Suprapubic skin (tissue), 4 donors: Measurements from ENCODE around the gene CNTN4. TPM values are rescaled to one million over a fixed set of nuclear protein-coding genes. Genes with fewer than 3 reads are reported as not detected.

Experiments
- DNase-seq, 2 donors: peaks; one replicate each; pipeline ENCODE4 v3.0.0-alpha.2; 2019; ENCODE audit warnings: low spot score in 2 of 2
- H3K27ac ChIP-seq: fragments of 200-600 bp; sonication (generic); one replicate; pipeline ENCODE4 v1.5.1; 2019
- H3K27me3 ChIP-seq: fragments of 200-600 bp; sonication (generic); one replicate; pipeline ENCODE4 v1.5.1; 2019
- H3K36me3 ChIP-seq: fragments of 200-600 bp; sonication (generic); one replicate; pipeline ENCODE4 v1.5.1; 2019
- H3K4me1 ChIP-seq: fragments of 200-600 bp; sonication (generic); one replicate; pipeline ENCODE4 v1.5.1; 2019
- H3K4me3 ChIP-seq: fragments of 200-600 bp; sonication (generic); one replicate; pipeline ENCODE4 v1.5.1; 2019; ENCODE audit warnings: mild to moderate bottlenecking
- H3K9me3 ChIP-seq: fragments of 200-600 bp; sonication (generic); one replicate; pipeline ENCODE4 v1.5.1; 2019
- CTCF ChIP-seq, 2 donors: fragments of 200-600 bp in 1 of 2; fragments of 450-650 bp in 1 of 2; sonication (generic) in 1 of 2; IDR thresholded peaks; one replicate each; pipeline ENCODE4 v1.5.1; 2016 to 2019; ENCODE audit warnings: antibody characterized with exemption in 2 of 2, mild to moderate bottlenecking in 1 of 2, moderate library complexity in 1 of 2
- EP300 ChIP-seq: sonication (generic); formaldehyde crosslinking; IDR thresholded peaks from one replicate; pipeline ENCODE4 v1.6.1; 2017; ENCODE audit warnings: antibody characterized with exemption
- POLR2A ChIP-seq, 2 donors: fragments of 450-650 bp; IDR thresholded peaks; one replicate each; pipeline ENCODE4 v1.6.1; 2017; ENCODE audit warnings: antibody characterized with exemption in 2 of 2, mild to moderate bottlenecking in 2 of 2, moderate library complexity in 2 of 2
- POLR2AphosphoS5 ChIP-seq, 3 donors: sonication (generic); formaldehyde crosslinking; IDR thresholded peaks; one replicate each; pipeline ENCODE4 v1.6.1; 2017; ENCODE audit warnings: antibody characterized with exemption in 3 of 3
- WGBS: methylation state at CpG from one replicate; pipeline ENCODE4 v1.1.5; 2018; 5-methylcytosine and 5-hydroxymethylcytosine counted together
- total RNA-seq, 4 donors: library from RNA; depleted of rRNA; stranded (reverse); fragments of >200 nt; gene quantifications; one replicate each; pipeline ENCODE4 v1.1.0, GENCODE V29; 2016

CNTN4 gene
- total RNA-seq, 4 donors from 2014 or later, result 0.60 to 8.1 (median 7.5) TPM

GRCh38 chr3:2206536-2206935 is 107.9 kb downstream of the CNTN4 start:
- TF ChIP-seq POLR2A (IDR thresholded peaks at IDR 0.05) (no peak), POLR2AphosphoS5 (IDR thresholded peaks at IDR 0.05) (no peak), CTCF (IDR thresholded peaks at IDR 0.05) (no peak), EP300 (no peak)
- no peak overlapping the region for H3K27ac ChIP-seq
- WGBS, result 88% methylated on average over 4 of the region's 4 CpGs
- H3K4me1 ChIP-seq, result no peaks in the 10 kb centered on the region
- H3K27me3 ChIP-seq, result no peaks in the 10 kb centered on the region
- no peaks in the 10 kb centered on the region for H3K9me3 ChIP-seq
- DNase-seq, result no peak
- no peak overlapping the region for H3K4me3 ChIP-seq
- no peaks in the 10 kb centered on the region for H3K36me3 ChIP-seq

- WGBS, result 71% methylated on average over 2 of the region's 2 CpGs
- no peak for DNase-seq
- TF ChIP-seq POLR2A (IDR thresholded peaks at IDR 0.05) (no peak), CTCF (IDR thresholded peaks at IDR 0.05) (no peak)
These were observed 112.9 kb downstream of the CNTN4 start for GRCh38 chr3:2211568-2211967.

GRCh38 chr3:2212206-2212605 is 113.5 kb downstream of the CNTN4 start:
- 68% methylated on average over 3 of the region's 3 CpGs for WGBS
- no peaks in the 10 kb centered on the region for H3K4me1 ChIP-seq
- H3K4me3 ChIP-seq, result no peak overlapping the region
- no peaks in the 10 kb centered on the region for H3K36me3 ChIP-seq
- H3K27ac ChIP-seq, result no peak overlapping the region
- no peaks in the 10 kb centered on the region for H3K9me3 ChIP-seq
- TF ChIP-seq CTCF (IDR thresholded peaks at IDR 0.05), result no peak
- no peak for TF ChIP-seq POLR2A (IDR thresholded peaks at IDR 0.05)
- TF ChIP-seq EP300, result no peak
- H3K27me3 ChIP-seq, result no peaks in the 10 kb centered on the region
- DNase-seq, result no peak

More at GRCh38 chr3:2211568-2211967, 112.9 kb downstream of the CNTN4 start:
- Histone ChIP-seq H3K9me3 (no peaks in the 10 kb centered on the region), H3K27ac (no peak overlapping the region), H3K4me1 (no peaks in the 10 kb centered on the region), H3K27me3 (no peaks in the 10 kb centered on the region), H3K36me3 (no peaks in the 10 kb centered on the region), H3K4me3 (no peak overlapping the region)

GRCh38 chr3:2218375-2218774 is 119.7 kb downstream of the CNTN4 start:
- H3K27ac ChIP-seq, result no peak overlapping the region
- 71% methylated on average over 4 of the region's 4 CpGs for WGBS
- no peak overlapping the region for H3K4me3 ChIP-seq
- no peaks in the 10 kb centered on the region for H3K27me3 ChIP-seq
- TF ChIP-seq POLR2A (IDR thresholded peaks at IDR 0.05), result no peak
- TF ChIP-seq EP300, result no peak
- no peak for TF ChIP-seq CTCF (IDR thresholded peaks at IDR 0.05)
- TF ChIP-seq POLR2AphosphoS5 (IDR thresholded peaks at IDR 0.05), result no peak
- DNase-seq, result no peak
- no peaks in the 10 kb centered on the region for H3K4me1 ChIP-seq
- H3K36me3 ChIP-seq, result no peaks in the 10 kb centered on the region
- no peaks in the 10 kb centered on the region for H3K9me3 ChIP-seq

- Histone ChIP-seq H3K36me3 (no peaks in the 10 kb centered on the region), H3K27me3 (no peaks in the 10 kb centered on the region), H3K27ac (no peak overlapping the region), H3K9me3 (no peaks in the 10 kb centered on the region), H3K4me3 (no peak overlapping the region), H3K4me1 (no peaks in the 10 kb centered on the region)
- DNase-seq, result no peak
- TF ChIP-seq CTCF (IDR thresholded peaks at IDR 0.05) (no peak), POLR2A (IDR thresholded peaks at IDR 0.05) (no peak), POLR2AphosphoS5 (IDR thresholded peaks at IDR 0.05) (no peak), EP300 (no peak)
- 67% methylated on average over 2 of the region's 2 CpGs for WGBS
These were observed 120.2 kb downstream of the CNTN4 start for GRCh38 chr3:2218816-2219215.
